IMR-90 (cell line): ENCODE results near the gene CNIH2.

Experiments used
- CHD1 ChIP-seq: IDR thresholded peaks from 2 replicates; pipeline ENCODE4 v1.6.1; 2012; ENCODE audit warnings: low read depth, low read length, improper control_type of control experiment
- CTCF ChIP-seq: conservative IDR thresholded peaks from 2 replicates; pipeline ENCODE4 v1.5.1; 2012; ENCODE audit warnings: mild to moderate bottlenecking, low read depth, low read length, improper control_type of control experiment
- FOS ChIP-seq: fragments of 150-350 bp; IDR thresholded peaks from 2 replicates; pipeline ENCODE4 v1.6.1; 2016; ENCODE audit warnings: low read depth, low read length
- MAFK ChIP-seq: IDR thresholded peaks from 2 replicates; pipeline ENCODE4 v1.6.1; 2012; ENCODE audit warnings: low read depth, low read length, improper control_type of control experiment
- POLR2A ChIP-seq: IDR thresholded peaks from 2 replicates; pipeline ENCODE4 v1.6.1; 2012; ENCODE audit warnings: mild to moderate bottlenecking, low read depth, low read length
- RAD21 ChIP-seq: IDR thresholded peaks from 2 replicates; pipeline ENCODE4 v1.6.1; 2012; ENCODE audit warnings: low read length, improper control_type of control experiment
- TF ChIP-seq, protein P1 (sequence below): fragments of 150-350 bp; IDR thresholded peaks from 2 replicates; pipeline ENCODE4 v1.6.1; 2016; ENCODE audit warnings: low read depth, mild to moderate bottlenecking, low read length, moderate library complexity, borderline replicate concordance

DNA sequence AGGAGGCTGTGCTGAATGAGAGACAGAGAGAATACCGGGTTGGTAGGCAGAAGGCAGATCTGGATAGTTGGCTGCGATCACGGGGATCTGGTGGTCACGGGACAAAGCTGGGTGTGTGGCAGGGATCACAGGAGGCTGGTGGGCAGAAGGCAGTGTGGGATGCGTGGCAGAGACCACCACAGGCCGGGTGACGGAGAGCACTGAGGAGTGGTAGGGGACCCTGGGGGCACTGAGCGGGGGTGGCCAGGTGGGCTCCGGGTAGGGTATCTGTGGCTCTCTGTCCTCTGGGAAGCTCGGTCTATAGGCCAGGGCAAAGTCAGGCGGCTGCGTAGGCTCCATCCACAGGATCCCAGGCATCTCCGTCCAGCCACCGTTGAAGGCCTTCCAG, 37.5 kb downstream of the CNIH2 start:
- no peak for TF ChIP-seq RAD21
- no peak; the same call in 1 of the 2 replicates for TF ChIP-seq POLR2A
- TF ChIP-seq CTCF = no peak
- TF ChIP-seq, protein P1, sequence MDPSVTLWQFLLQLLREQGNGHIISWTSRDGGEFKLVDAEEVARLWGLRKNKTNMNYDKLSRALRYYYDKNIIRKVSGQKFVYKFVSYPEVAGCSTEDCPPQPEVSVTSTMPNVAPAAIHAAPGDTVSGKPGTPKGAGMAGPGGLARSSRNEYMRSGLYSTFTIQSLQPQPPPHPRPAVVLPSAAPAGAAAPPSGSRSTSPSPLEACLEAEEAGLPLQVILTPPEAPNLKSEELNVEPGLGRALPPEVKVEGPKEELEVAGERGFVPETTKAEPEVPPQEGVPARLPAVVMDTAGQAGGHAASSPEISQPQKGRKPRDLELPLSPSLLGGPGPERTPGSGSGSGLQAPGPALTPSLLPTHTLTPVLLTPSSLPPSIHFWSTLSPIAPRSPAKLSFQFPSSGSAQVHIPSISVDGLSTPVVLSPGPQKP = no peak
- TF ChIP-seq MAFK = no peak
- TF ChIP-seq CHD1 = no peak
- no peak for TF ChIP-seq FOS
